DND-41 (cell line): ENCODE results near the gene RHOT2.

Source experiments
- EZH2 ChIP-seq: IDR thresholded peaks from 3 replicates; pipeline ENCODE4 v1.6.1; 2012; ENCODE audit warnings: borderline replicate concordance, low read depth, mild to moderate bottlenecking, moderate library complexity, low read length, inconsistent platforms; ENCODE audit not compliant: severe bottlenecking
- TF ChIP-seq, protein P1 (sequence below): IDR thresholded peaks from 2 replicates; pipeline ENCODE4 v1.5.1; 2012; ENCODE audit warnings: borderline replicate concordance, low read length, moderate library complexity, mild to moderate bottlenecking; ENCODE audit not compliant: poor library complexity, severe bottlenecking; ENCODE audit errors: extremely low read depth

DNA sequence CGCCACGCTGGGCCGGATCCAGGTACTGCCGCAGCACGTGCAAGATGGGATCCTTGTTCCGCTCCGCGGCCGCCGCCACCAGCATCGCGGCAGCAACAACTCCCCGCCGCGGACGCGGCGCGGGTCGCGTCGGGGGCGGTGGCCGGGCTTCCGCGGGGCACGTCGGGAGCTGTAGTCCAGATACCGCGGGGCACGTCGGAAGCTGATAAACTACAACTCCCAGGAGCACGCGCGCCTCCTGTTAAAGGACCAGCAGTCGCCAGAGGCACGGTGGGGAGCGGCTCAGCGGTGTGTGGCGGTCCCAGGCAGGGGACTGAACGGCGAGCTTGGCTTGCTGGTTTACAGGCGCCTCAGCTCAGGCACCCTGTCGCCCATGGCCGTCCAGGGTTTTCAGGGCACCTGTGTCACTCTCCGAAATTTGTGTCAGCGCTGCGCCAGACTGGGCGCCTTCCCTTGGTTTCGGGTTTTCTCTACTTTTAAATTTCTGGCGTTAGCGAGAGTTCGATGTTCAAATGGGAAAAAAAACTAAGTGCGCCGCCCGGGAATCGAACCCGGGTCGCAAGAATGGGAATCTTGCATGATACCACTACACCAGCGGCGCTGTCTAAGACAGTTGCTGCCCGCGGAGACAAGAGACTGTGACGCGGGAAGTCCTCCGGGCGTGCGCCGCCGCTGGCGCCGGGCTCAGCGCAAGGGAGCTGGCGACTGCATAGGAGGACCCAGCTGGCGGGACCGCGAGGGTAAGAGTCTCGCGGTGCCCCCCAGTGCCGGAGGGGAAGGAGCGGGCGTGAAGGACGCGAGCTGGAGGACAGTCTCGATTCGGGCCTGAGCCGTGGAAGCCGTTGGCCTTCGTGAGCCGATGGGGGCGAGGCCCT lies 31.5 kb upstream of the RHOT2 start, which contains the start of gene METTL26:
- TF ChIP-seq, protein P1, sequence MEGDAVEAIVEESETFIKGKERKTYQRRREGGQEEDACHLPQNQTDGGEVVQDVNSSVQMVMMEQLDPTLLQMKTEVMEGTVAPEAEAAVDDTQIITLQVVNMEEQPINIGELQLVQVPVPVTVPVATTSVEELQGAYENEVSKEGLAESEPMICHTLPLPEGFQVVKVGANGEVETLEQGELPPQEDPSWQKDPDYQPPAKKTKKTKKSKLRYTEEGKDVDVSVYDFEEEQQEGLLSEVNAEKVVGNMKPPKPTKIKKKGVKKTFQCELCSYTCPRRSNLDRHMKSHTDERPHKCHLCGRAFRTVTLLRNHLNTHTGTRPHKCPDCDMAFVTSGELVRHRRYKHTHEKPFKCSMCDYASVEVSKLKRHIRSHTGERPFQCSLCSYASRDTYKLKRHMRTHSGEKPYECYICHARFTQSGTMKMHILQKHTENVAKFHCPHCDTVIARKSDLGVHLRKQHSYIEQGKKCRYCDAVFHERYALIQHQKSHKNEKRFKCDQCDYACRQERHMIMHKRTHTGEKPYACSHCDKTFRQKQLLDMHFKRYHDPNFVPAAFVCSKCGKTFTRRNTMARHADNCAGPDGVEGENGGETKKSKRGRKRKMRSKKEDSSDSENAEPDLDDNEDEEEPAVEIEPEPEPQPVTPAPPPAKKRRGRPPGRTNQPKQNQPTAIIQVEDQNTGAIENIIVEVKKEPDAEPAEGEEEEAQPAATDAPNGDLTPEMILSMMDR, result peak; percentile 29
- TF ChIP-seq EZH2, result no peak
